Body of pancreas (tissue), 4 donors: ENCODE measurements around the gene RAPGEF5. TPM values are rescaled to one million over a fixed set of nuclear protein-coding genes. Genes with fewer than 3 reads are reported as not detected.

Experiments
- ATAC-seq: fragments of 150-250 bp; one replicate; pipeline ENCODE4 v1.9.1; 2016
- DNase-seq, 4 donors: peaks; one replicate each; pipeline ENCODE4 v3.0.0-alpha.2; 2019
- H3K27ac ChIP-seq, 4 donors: fragments of 200-600 bp; sonication (generic); 1 replicate in 3 of 4; 2 replicates in 1 of 4; pipeline versions ENCODE4 v1.5.1 to v1.6.1; 2016 to 2019; ENCODE audit warnings: mild to moderate bottlenecking in 1 of 4, mixed read lengths in 1 of 4, moderate library complexity in 1 of 4
- H3K27me3 ChIP-seq, 2 donors: fragments of 200-600 bp; sonication (generic); one replicate each; pipeline ENCODE4 v1.6.0; 2016; ENCODE audit warnings: mild to moderate bottlenecking in 1 of 2
- H3K36me3 ChIP-seq, 2 donors: fragments of 200-600 bp; sonication (generic); replicated peaks in 1 of 2; 2 replicates each; pipeline ENCODE4 v1.5.1; 2016; ENCODE audit warnings: low read depth in 2 of 2; ENCODE audit not compliant: insufficient read depth in 1 of 2
- H3K4me1 ChIP-seq: fragments of 200-600 bp; sonication (generic); one replicate; pipeline ENCODE4 v1.6.0; 2016
- H3K4me3 ChIP-seq, 2 donors: fragments of 200-600 bp; sonication (generic); 1 replicate in 1 of 2; 2 replicates in 1 of 2; pipeline ENCODE4 v1.5.1; 2016 to 2019
- H3K9me3 ChIP-seq, 3 donors: fragments of 200-600 bp; sonication (generic); 1 replicate in 2 of 3; 2 replicates in 1 of 3; pipeline ENCODE4 v1.5.1; 2016
- POLR2A ChIP-seq, 3 donors: fragments of 450-650 bp; IDR thresholded peaks; one replicate each; pipeline ENCODE4 v1.6.1; 2016; ENCODE audit warnings: antibody characterized with exemption in 3 of 3, mild to moderate bottlenecking in 2 of 3
- whole genome bisulfite sequencing, 2 donors: methylation state at CpG; one replicate each; pipeline ENCODE4 v1.1.5; 2017; 5-methylcytosine and 5-hydroxymethylcytosine counted together
- intact Hi-C: fragments of 100-400 bp; cut with DNase I; formaldehyde crosslinking; loops from one replicate; pipeline ENCODE4 v1.15.1; 2023
- total RNA-seq, 2 donors: library from RNA; depleted of rRNA; stranded (reverse); fragments of >200 nt; gene quantifications; one replicate each; pipeline ENCODE4 v1.1.0, GENCODE V29; 2016
- TF ChIP-seq, protein P1 (sequence below), 7 experiments: fragments of 450-650 bp in 4 of 7; fragments of 200-600 bp in 3 of 7; sonication (generic) in 3 of 7; IDR thresholded peaks; one replicate each; pipeline ENCODE4 v1.5.1; 2016 to 2019; ENCODE audit warnings: antibody characterized with exemption in 7 of 7

RAPGEF5 gene
- total RNA-seq, 2 donors from 2014 or later: 68.0 to 151 TPM

GRCh38 chr7:22208799-22209198 lies 148.2 kb downstream of the RAPGEF5 start:
- 66 to 72% methylated on average over 2 of the region's 2 CpGs for WGBS, 2 donors
- DNase-seq (no peak), ATAC-seq (no peak)
- H3K27ac ChIP-seq: no peak overlapping the region
- no peaks in the 10 kb centered on the region for H3K9me3 ChIP-seq
- H3K4me3 ChIP-seq: no peak overlapping the region
- H3K4me1 ChIP-seq: peaks cover 33% of the 10 kb centered on the region
- intact Hi-C loops: no loop called here
- no peak for TF ChIP-seq POLR2A (IDR thresholded peaks at IDR 0.05)
- TF ChIP-seq, protein P1, sequence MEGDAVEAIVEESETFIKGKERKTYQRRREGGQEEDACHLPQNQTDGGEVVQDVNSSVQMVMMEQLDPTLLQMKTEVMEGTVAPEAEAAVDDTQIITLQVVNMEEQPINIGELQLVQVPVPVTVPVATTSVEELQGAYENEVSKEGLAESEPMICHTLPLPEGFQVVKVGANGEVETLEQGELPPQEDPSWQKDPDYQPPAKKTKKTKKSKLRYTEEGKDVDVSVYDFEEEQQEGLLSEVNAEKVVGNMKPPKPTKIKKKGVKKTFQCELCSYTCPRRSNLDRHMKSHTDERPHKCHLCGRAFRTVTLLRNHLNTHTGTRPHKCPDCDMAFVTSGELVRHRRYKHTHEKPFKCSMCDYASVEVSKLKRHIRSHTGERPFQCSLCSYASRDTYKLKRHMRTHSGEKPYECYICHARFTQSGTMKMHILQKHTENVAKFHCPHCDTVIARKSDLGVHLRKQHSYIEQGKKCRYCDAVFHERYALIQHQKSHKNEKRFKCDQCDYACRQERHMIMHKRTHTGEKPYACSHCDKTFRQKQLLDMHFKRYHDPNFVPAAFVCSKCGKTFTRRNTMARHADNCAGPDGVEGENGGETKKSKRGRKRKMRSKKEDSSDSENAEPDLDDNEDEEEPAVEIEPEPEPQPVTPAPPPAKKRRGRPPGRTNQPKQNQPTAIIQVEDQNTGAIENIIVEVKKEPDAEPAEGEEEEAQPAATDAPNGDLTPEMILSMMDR (IDR thresholded peaks at IDR 0.05): no peak
- no peaks in the 10 kb centered on the region for H3K27me3 ChIP-seq
- no peaks in the 10 kb centered on the region for H3K36me3 ChIP-seq

DNA sequence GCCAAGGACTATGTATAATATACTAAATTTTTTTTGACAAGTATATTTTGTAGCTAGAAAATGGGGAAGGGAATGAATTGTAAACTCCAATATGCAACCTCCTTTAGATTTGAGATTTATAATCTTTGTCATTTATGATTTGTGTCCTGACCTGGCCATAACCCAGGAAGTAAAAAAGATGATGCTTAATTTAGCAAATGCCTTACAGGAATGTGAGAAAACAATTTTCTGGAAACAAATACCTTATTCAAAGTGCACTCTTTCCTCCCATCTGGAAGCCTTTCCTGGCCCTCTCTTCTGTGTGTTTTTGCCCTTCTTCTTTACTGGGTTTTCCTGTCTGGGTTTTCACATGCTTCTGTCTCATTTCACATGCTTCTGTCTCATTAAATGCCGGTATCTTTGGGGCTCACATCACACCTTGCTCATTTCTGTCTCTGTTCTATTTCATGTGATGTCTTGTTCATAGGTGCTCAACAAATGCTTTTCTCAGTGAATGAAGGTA lies 149.2 kb downstream of the RAPGEF5 start:
- TF ChIP-seq, protein P1 (IDR thresholded peaks at IDR 0.05): no peak
- TF ChIP-seq POLR2A (IDR thresholded peaks at IDR 0.05): no peak
- H3K4me1 ChIP-seq: peaks cover 33% of the 10 kb centered on the region
- intact Hi-C loops: no loop called here
- no peaks in the 10 kb centered on the region for H3K9me3 ChIP-seq
- H3K4me3 ChIP-seq: no peak overlapping the region
- no peaks in the 10 kb centered on the region for H3K27me3 ChIP-seq
- ATAC-seq: no peak
- H3K27ac ChIP-seq: peak overlapping the region in 1 of 4 donors; percentile 21
- 36 to 58% methylated on average over 1 of the region's 1 CpG for WGBS, 2 donors
- no peak for DNase-seq
- peaks cover 0 to 5% of the 10 kb centered on the region in 2 donors for H3K36me3 ChIP-seq

GRCh38 chr7:22205631-22206030 lies 151.3 kb downstream of the RAPGEF5 start:
- peaks cover 40% of the 10 kb centered on the region for H3K4me1 ChIP-seq
- H3K4me3 ChIP-seq: no peak overlapping the region
- DNase-seq: no peak
- H3K27ac ChIP-seq: no peak overlapping the region
- ATAC-seq: no peak
- no peaks in the 10 kb centered on the region for H3K27me3 ChIP-seq
- no peaks in the 10 kb centered on the region for H3K9me3 ChIP-seq
- peaks cover 0 to 5% of the 10 kb centered on the region in 2 donors for H3K36me3 ChIP-seq
- TF ChIP-seq, protein P1 (IDR thresholded peaks at IDR 0.05): no peak
- intact Hi-C loops: no loop called here

DNA sequence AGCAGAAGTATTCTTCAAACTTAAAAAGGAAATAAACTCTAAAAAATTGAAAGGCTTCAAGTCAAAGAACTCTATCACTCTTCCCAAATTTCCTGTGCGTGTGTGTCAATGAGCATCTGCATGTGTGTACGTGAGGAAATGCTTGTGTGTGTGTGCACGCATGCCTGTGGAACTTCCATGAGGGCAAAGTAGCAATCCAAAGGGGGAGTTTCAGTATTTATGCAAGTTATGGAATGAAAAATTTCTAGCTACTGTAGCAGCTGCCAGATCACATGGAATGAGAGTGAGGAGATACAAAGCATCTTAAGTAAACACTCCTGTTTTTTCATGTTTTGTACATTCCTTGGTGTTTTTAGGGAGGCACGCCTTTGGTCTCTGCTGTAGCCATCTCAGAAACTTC lies 152.6 kb downstream of the RAPGEF5 start:
- Histone ChIP-seq H3K27ac (no peak overlapping the region), H3K36me3 (peaks cover 0 to 5% of the 10 kb centered on the region in 2 donors), H3K9me3 (no peaks in the 10 kb centered on the region), H3K4me1 (peaks cover 43% of the 10 kb centered on the region), H3K4me3 (no peak overlapping the region), H3K27me3 (no peaks in the 10 kb centered on the region)
- 72 to 89% methylated on average over 4 of the region's 4 CpGs for WGBS, 2 donors
- ATAC-seq: no peak
- no peak for DNase-seq
- TF ChIP-seq POLR2A (IDR thresholded peaks at IDR 0.05): no peak
- TF ChIP-seq, protein P1 (IDR thresholded peaks at IDR 0.05): no peak
- intact Hi-C loops: no loop called here

GRCh38 chr7:22202141-22202540 lies 154.8 kb downstream of the RAPGEF5 start:
- no peak for ATAC-seq
- intact Hi-C loops: no loop called here
- no peaks in the 10 kb centered on the region for H3K27me3 ChIP-seq
- H3K36me3 ChIP-seq: peaks cover 0 to 5% of the 10 kb centered on the region in 2 donors
- H3K9me3 ChIP-seq: no peaks in the 10 kb centered on the region
- 58 to 93% methylated on average over 1 of the region's 1 CpG for WGBS, 2 donors
- peaks cover 39% of the 10 kb centered on the region for H3K4me1 ChIP-seq
- H3K27ac ChIP-seq: peak overlapping the region in 2 of 4 donors; percentile 1 to 4
- TF ChIP-seq, protein P1 (IDR thresholded peaks at IDR 0.05): no peak
- no peak for TF ChIP-seq POLR2A (IDR thresholded peaks at IDR 0.05)
- H3K4me3 ChIP-seq: no peak overlapping the region
- no peak for DNase-seq
